HepG2 (cell line): ENCODE data around the gene SPRYD4. TPM values are rescaled to one million over a fixed set of nuclear protein-coding genes. Genes with fewer than 3 reads are reported as not detected.

ENCODE experiments used
- DNMT3B ChIP-seq: conservative IDR thresholded peaks from 2 replicates; pipeline ENCODE4 v1.6.1; 2016; ENCODE audit warnings: missing biosample characterization, control low read depth
- HOXD1 ChIP-seq: sonication (generic); formaldehyde crosslinking; IDR thresholded peaks from 2 replicates; pipeline ENCODE4 v1.5.0; 2020; ENCODE audit warnings: missing genetic modification reagents
- MIXL1 ChIP-seq: IDR thresholded peaks from 2 replicates; pipeline ENCODE4 v1.6.1; 2016
- MZF1 ChIP-seq: sonication (generic); formaldehyde crosslinking; IDR thresholded peaks from 2 replicates; pipeline ENCODE4 v1.8.1; 2023; ENCODE audit warnings: mild to moderate bottlenecking, missing genetic modification reagents, borderline replicate concordance
- SP4 ChIP-seq: sonication (generic); formaldehyde crosslinking; IDR thresholded peaks from 2 replicates; pipeline ENCODE4 v1.8.1; 2023; ENCODE audit warnings: mild to moderate bottlenecking, missing genetic modification reagents
- ZFAT ChIP-seq: sonication (generic); formaldehyde crosslinking; conservative IDR thresholded peaks from 2 replicates; pipeline ENCODE4 v1.8.1; 2023; ENCODE audit warnings: missing genetic modification reagents, inconsistent platforms
- ZNF143 ChIP-seq: sonication (generic); formaldehyde crosslinking; IDR thresholded peaks from 2 replicates; pipeline ENCODE4 v1.4.0; 2020; ENCODE audit warnings: missing genetic modification reagents
- polyA plus RNA-seq, 8 experiments: library from polyadenylated mRNA; depleted of rRNA in 3 of 8; stranded (reverse) in 7 of 8; unstranded in 1 of 8; fragments of >200 nt; fragmentation: Illumina TruSeq in 4 of 8; extraction: Trizol in 4 of 8; gene quantifications; 2 replicates each; pipeline versions ENCODE4 v1.2.1 to v1.2.3, GENCODE V29; 2011 to 2016; ENCODE audit warnings: low read depth in 4 of 8, missing spikeins in 1 of 8, mixed read lengths in 1 of 8; ENCODE audit not compliant: insufficient read depth in 1 of 8
- total RNA-seq, 5 experiments: library from RNA; depleted of rRNA; stranded (reverse); fragments of >200 nt; fragmentation: Illumina TruSeq; extraction: Trizol; gene quantifications; 2 replicates each; pipeline ENCODE4 v1.2.3, GENCODE V29; 2016; ENCODE audit warnings: low read depth in 1 of 5
- TF ChIP-seq, protein P1 (sequence below): sonication (generic); formaldehyde crosslinking; IDR thresholded peaks from 2 replicates; pipeline ENCODE4 v1.9.0; 2021; ENCODE audit warnings: mild to moderate bottlenecking, missing genetic modification reagents
- TF ChIP-seq, protein P2 (sequence below): IDR thresholded peaks from 2 replicates; pipeline ENCODE4 v1.6.1; 2018; ENCODE audit warnings: missing genetic modification reagents
- TF ChIP-seq, protein P3 (sequence below): sonication (generic); formaldehyde crosslinking; IDR thresholded peaks from 2 replicates; pipeline ENCODE4 v1.4.0; 2020; ENCODE audit warnings: missing genetic modification reagents
- TF ChIP-seq, protein P4 (sequence below): sonication (generic); formaldehyde crosslinking; IDR thresholded peaks from 2 replicates; pipeline ENCODE4 v1.4.0; 2020; ENCODE audit warnings: missing genetic modification reagents

The SPRYD4 gene
- total and polyA plus RNA-seq, 2 of the 13 experiments (the other 11 are each of a cell fraction or from before 2014, with no cell fraction given) = 3.9 to 4.5 TPM

DNA sequence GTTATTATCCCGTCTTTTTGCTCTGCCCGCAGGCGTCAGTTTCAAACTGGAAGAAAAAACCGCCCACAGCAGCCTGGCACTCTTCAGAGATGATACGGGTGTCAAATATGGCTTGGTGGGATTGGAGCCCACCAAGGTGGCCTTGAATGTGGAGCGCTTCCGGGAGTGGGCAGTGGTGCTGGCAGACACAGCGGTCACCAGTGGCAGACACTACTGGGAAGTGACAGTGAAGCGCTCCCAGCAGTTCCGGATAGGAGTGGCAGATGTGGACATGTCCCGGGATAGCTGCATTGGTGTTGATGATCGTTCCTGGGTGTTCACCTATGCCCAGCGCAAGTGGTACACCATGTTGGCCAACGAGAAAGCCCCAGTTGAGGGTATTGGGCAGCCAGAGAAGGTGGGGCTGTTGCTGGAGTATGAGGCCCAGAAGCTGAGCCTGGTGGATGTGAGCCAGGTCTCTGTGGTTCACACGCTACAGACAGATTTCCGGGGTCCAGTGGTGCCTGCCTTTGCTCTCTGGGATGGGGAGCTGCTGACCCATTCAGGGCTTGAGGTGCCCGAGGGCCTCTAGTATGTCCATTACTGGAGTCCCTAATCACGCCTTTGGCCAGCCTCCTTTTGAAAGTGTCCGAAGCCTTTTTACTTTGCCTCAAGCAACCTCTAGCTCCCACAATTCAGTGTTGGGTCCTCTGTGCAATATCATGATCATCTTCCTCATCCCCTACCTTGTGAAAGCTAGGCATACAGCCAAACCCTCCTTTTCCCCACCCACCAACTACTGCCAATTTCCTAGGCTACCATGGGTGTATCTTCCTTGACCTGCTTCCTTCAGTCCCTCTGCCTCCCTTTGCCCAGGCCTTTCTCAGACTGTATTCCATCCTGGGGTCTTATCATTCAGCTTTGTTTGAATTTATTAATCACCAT, 891 bp downstream of the SPRYD4 start (continued):
- TF ChIP-seq, protein P1, sequence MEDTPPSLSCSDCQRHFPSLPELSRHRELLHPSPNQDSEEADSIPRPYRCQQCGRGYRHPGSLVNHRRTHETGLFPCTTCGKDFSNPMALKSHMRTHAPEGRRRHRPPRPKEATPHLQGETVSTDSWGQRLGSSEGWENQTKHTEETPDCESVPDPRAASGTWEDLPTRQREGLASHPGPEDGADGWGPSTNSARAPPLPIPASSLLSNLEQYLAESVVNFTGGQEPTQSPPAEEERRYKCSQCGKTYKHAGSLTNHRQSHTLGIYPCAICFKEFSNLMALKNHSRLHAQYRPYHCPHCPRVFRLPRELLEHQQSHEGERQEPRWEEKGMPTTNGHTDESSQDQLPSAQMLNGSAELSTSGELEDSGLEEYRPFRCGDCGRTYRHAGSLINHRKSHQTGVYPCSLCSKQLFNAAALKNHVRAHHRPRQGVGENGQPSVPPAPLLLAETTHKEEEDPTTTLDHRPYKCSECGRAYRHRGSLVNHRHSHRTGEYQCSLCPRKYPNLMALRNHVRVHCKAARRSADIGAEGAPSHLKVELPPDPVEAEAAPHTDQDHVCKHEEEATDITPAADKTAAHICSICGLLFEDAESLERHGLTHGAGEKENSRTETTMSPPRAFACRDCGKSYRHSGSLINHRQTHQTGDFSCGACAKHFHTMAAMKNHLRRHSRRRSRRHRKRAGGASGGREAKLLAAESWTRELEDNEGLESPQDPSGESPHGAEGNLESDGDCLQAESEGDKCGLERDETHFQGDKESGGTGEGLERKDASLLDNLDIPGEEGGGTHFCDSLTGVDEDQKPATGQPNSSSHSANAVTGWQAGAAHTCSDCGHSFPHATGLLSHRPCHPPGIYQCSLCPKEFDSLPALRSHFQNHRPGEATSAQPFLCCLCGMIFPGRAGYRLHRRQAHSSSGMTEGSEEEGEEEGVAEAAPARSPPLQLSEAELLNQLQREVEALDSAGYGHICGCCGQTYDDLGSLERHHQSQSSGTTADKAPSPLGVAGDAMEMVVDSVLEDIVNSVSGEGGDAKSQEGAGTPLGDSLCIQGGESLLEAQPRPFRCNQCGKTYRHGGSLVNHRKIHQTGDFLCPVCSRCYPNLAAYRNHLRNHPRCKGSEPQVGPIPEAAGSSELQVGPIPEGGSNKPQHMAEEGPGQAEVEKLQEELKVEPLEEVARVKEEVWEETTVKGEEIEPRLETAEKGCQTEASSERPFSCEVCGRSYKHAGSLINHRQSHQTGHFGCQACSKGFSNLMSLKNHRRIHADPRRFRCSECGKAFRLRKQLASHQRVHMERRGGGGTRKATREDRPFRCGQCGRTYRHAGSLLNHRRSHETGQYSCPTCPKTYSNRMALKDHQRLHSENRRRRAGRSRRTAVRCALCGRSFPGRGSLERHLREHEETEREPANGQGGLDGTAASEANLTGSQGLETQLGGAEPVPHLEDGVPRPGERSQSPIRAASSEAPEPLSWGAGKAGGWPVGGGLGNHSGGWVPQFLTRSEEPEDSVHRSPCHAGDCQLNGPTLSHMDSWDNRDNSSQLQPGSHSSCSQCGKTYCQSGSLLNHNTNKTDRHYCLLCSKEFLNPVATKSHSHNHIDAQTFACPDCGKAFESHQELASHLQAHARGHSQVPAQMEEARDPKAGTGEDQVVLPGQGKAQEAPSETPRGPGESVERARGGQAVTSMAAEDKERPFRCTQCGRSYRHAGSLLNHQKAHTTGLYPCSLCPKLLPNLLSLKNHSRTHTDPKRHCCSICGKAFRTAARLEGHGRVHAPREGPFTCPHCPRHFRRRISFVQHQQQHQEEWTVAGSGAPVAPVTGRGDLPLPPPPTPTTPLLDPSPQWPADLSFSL (CRISPR knock-in tag) = no peak
- no peak for TF ChIP-seq HOXD1 (CRISPR knock-in tag)
- no peak for TF ChIP-seq MZF1 (CRISPR knock-in tag)
- TF ChIP-seq, protein P2, sequence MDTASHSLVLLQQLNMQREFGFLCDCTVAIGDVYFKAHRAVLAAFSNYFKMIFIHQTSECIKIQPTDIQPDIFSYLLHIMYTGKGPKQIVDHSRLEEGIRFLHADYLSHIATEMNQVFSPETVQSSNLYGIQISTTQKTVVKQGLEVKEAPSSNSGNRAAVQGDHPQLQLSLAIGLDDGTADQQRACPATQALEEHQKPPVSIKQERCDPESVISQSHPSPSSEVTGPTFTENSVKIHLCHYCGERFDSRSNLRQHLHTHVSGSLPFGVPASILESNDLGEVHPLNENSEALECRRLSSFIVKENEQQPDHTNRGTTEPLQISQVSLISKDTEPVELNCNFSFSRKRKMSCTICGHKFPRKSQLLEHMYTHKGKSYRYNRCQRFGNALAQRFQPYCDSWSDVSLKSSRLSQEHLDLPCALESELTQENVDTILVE (CRISPR knock-in tag) = no peak
- TF ChIP-seq DNMT3B (CRISPR knock-in tag) = no peak
- TF ChIP-seq, protein P3, sequence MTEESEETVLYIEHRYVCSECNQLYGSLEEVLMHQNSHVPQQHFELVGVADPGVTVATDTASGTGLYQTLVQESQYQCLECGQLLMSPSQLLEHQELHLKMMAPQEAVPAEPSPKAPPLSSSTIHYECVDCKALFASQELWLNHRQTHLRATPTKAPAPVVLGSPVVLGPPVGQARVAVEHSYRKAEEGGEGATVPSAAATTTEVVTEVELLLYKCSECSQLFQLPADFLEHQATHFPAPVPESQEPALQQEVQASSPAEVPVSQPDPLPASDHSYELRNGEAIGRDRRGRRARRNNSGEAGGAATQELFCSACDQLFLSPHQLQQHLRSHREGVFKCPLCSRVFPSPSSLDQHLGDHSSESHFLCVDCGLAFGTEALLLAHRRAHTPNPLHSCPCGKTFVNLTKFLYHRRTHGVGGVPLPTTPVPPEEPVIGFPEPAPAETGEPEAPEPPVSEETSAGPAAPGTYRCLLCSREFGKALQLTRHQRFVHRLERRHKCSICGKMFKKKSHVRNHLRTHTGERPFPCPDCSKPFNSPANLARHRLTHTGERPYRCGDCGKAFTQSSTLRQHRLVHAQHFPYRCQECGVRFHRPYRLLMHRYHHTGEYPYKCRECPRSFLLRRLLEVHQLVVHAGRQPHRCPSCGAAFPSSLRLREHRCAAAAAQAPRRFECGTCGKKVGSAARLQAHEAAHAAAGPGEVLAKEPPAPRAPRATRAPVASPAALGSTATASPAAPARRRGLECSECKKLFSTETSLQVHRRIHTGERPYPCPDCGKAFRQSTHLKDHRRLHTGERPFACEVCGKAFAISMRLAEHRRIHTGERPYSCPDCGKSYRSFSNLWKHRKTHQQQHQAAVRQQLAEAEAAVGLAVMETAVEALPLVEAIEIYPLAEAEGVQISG (CRISPR knock-in tag) = no peak
- TF ChIP-seq MIXL1 (CRISPR knock-in tag) = no peak
- TF ChIP-seq, protein P4, sequence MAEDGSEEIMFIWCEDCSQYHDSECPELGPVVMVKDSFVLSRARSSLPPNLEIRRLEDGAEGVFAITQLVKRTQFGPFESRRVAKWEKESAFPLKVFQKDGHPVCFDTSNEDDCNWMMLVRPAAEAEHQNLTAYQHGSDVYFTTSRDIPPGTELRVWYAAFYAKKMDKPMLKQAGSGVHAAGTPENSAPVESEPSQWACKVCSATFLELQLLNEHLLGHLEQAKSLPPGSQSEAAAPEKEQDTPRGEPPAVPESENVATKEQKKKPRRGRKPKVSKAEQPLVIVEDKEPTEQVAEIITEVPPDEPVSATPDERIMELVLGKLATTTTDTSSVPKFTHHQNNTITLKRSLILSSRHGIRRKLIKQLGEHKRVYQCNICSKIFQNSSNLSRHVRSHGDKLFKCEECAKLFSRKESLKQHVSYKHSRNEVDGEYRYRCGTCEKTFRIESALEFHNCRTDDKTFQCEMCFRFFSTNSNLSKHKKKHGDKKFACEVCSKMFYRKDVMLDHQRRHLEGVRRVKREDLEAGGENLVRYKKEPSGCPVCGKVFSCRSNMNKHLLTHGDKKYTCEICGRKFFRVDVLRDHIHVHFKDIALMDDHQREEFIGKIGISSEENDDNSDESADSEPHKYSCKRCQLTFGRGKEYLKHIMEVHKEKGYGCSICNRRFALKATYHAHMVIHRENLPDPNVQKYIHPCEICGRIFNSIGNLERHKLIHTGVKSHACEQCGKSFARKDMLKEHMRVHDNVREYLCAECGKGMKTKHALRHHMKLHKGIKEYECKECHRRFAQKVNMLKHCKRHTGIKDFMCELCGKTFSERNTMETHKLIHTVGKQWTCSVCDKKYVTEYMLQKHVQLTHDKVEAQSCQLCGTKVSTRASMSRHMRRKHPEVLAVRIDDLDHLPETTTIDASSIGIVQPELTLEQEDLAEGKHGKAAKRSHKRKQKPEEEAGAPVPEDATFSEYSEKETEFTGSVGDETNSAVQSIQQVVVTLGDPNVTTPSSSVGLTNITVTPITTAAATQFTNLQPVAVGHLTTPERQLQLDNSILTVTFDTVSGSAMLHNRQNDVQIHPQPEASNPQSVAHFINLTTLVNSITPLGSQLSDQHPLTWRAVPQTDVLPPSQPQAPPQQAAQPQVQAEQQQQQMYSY = no peak
- peak; percentile 43; the same call in 1 of the 2 replicates for TF ChIP-seq SP4 (CRISPR knock-in tag)
- TF ChIP-seq ZNF143 (CRISPR knock-in tag) = no peak
- no peak for TF ChIP-seq ZFAT (CRISPR knock-in tag)
